Sigmoid colon (tissue), 3 donors: ENCODE data around the gene SCAPER.

Experiments used
- CTCF ChIP-seq, 4 experiments: fragments of 450-650 bp in 3 of 4; fragments of 200-600 bp in 1 of 4; IDR thresholded peaks; one replicate each; pipeline ENCODE4 v1.5.1; 2016 to 2019; ENCODE audit warnings: antibody characterized with exemption in 4 of 4, mild to moderate bottlenecking in 3 of 4, moderate library complexity in 2 of 4
- POLR2A ChIP-seq, 2 donors: fragments of 450-650 bp; IDR thresholded peaks; one replicate each; pipeline ENCODE4 v1.6.1; 2016; ENCODE audit warnings: antibody characterized with exemption in 2 of 2, mild to moderate bottlenecking in 2 of 2, moderate library complexity in 2 of 2

- TF ChIP-seq POLR2A (IDR thresholded peaks at IDR 0.05) (no peak), CTCF (IDR thresholded peaks at IDR 0.05) (no peak)
These were observed 527.9 kb downstream of the SCAPER start for GRCh38 chr15:76377217-76377616.
